GM23248 (cell line): ENCODE results near the gene ENOX1.

Source experiments
- EZH2 ChIP-seq: fragments of 200-600 bp; sonication (generic); IDR thresholded peaks from 2 replicates; pipeline ENCODE4 v1.6.1; 2018; ENCODE audit warnings: antibody characterized with exemption, mild to moderate bottlenecking; ENCODE audit not compliant: insufficient read depth, poor library complexity, severe bottlenecking
- EZH2phosphoT487 ChIP-seq: fragments of 200-600 bp; sonication (generic); IDR thresholded peaks from 2 replicates; pipeline ENCODE4 v1.6.1; 2018; ENCODE audit warnings: antibody characterized with exemption, moderate library complexity, mild to moderate bottlenecking, low read depth; ENCODE audit not compliant: insufficient read depth

DNA sequence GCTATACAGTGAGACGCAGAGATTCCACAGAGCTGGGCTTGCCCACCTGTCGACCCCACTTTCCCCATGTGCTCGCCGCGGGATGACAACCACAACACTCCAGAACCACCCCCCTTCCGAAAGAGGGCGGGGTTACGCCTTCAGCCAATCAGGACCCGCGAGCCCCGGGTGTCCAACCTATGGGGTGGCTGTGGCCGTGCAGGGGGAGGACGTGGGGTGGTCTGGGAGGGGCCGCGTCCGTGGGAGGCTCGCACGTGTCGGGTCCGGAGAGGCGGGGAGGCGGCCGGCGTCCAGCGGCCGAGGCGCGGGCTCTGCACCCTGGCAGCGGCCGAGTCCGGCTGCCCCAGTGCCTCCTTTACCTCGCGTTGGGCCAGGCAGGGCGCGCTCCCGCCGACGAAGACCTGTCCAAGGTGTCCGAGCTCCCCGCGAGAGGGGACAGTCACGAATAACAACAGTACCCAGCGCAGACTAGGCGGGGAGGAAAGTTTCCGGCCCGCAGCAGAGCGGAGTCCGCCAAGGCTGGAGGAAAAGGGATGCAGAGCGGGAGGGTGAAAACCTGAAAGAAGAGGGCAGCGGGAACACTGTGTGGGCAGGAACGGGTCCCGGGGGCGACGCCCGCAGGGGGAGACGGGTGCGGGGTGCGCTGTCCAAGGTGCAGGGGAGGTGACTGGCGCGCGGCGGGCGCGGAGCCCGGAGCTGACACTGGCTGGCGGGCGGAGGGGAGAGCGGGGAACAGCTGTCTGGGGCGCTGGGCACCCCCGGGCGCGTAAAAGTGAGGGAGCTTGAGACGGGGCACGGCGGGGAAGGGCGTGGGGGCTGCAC, 911 bp downstream of the ENOX1 start:
- no peak for TF ChIP-seq EZH2
- TF ChIP-seq EZH2phosphoT487, result no peak
